ENCODE data around the gene STAC3. TPM values are rescaled to one million over a fixed set of nuclear protein-coding genes. Genes with fewer than 3 reads are reported as not detected.

Gene STAC3
- total RNA-seq, 4 donors from 2014 or later, result 1.9 to 6.6 (median 2.4) TPM

- no peak for DNase-seq
- Histone ChIP-seq H3K9me3 (no peaks in the 10 kb centered on the region), H3K4me3 (no peak overlapping the region), H3K27ac (no peak overlapping the region), H3K27me3 (no peaks in the 10 kb centered on the region), H3K36me3 (peaks cover 0 to 12% (median 0%) of the 10 kb centered on the region in 3 donors), H3K4me1 (no peaks in the 10 kb centered on the region)
- TF ChIP-seq POLR2A (IDR thresholded peaks at IDR 0.05), result no peak
- no peak for TF ChIP-seq CTCF (IDR thresholded peaks at IDR 0.05)
These were observed 446 bp downstream of the STAC3 start for GRCh38 chr12:57250541-57250940.

GRCh38 chr12:57248934-57249742, 1.8 kb downstream of the STAC3 start:
- H3K4me3 ChIP-seq, result no peak overlapping the region
- H3K27ac ChIP-seq, result no peak overlapping the region
- no peak for DNase-seq
- H3K4me1 ChIP-seq, result no peaks in the 10 kb centered on the region
- TF ChIP-seq CTCF (IDR thresholded peaks at IDR 0.05) (no peak), POLR2A (IDR thresholded peaks at IDR 0.05) (no peak)
- no peaks in the 10 kb centered on the region for H3K27me3 ChIP-seq
- H3K9me3 ChIP-seq, result no peaks in the 10 kb centered on the region
- H3K36me3 ChIP-seq, result no peaks in the 10 kb centered on the region

- Histone ChIP-seq H3K9me3 (no peaks in the 10 kb centered on the region), H3K4me3 (no peak overlapping the region), H3K27ac (no peak overlapping the region), H3K27me3 (peaks cover 0 to 8% of the 10 kb centered on the region in 2 donors), H3K36me3 (no peaks in the 10 kb centered on the region), H3K4me1 (peaks cover 0 to 19% (median 17%) of the 10 kb centered on the region in 4 donors)
- TF ChIP-seq CTCF (IDR thresholded peaks at IDR 0.05), result no peak
- no peak for TF ChIP-seq POLR2A (IDR thresholded peaks at IDR 0.05)
- no peak for DNase-seq
These were observed 3.9 kb downstream of the STAC3 start for GRCh38 chr12:57247041-57247440.

- Histone ChIP-seq H3K27ac (no peak overlapping the region), H3K27me3 (peaks cover 0 to 33% of the 10 kb centered on the region in 2 donors), H3K4me3 (no peak overlapping the region), H3K36me3 (no peaks in the 10 kb centered on the region), H3K9me3 (no peaks in the 10 kb centered on the region), H3K4me1 (peaks cover 5 to 47% (median 33%) of the 10 kb centered on the region in 4 donors)
- TF ChIP-seq POLR2A (IDR thresholded peaks at IDR 0.05), result no peak
- no peak for TF ChIP-seq CTCF (IDR thresholded peaks at IDR 0.05)
- peak in 1 of 3 donors; percentile 28 for DNase-seq
These were observed 6.7 kb downstream of the STAC3 start for GRCh38 chr12:57244312-57244696.

GRCh38 chr12:57243521-57244311, 7.3 kb downstream of the STAC3 start:
- H3K36me3 ChIP-seq, result no peaks in the 10 kb centered on the region
- H3K9me3 ChIP-seq, result no peaks in the 10 kb centered on the region
- peak; percentile 82 to 92 (median 85) for DNase-seq
- peaks cover 0 to 33% of the 10 kb centered on the region in 2 donors for H3K27me3 ChIP-seq
- TF ChIP-seq CTCF (IDR thresholded peaks at IDR 0.05), result peak; percentile 64 to 75 (median 72)
- no peak for TF ChIP-seq POLR2A (IDR thresholded peaks at IDR 0.05)
- peaks cover 5 to 51% (median 35%) of the 10 kb centered on the region in 4 donors for H3K4me1 ChIP-seq
- H3K4me3 ChIP-seq, result peak overlapping the region in 3 of 4 donors; percentile 39 to 44 (median 39)
- no peak overlapping the region for H3K27ac ChIP-seq
